GM19193 (cell line): ENCODE measurements around the gene LIN54.

Experiments
- POLR2A ChIP-seq: IDR thresholded peaks from 4 replicates; pipeline ENCODE4 v1.6.1; 2011; ENCODE audit not compliant: insufficient read depth, insufficient read length; ENCODE audit errors: extremely low read depth

The LIN54 gene

DNA sequence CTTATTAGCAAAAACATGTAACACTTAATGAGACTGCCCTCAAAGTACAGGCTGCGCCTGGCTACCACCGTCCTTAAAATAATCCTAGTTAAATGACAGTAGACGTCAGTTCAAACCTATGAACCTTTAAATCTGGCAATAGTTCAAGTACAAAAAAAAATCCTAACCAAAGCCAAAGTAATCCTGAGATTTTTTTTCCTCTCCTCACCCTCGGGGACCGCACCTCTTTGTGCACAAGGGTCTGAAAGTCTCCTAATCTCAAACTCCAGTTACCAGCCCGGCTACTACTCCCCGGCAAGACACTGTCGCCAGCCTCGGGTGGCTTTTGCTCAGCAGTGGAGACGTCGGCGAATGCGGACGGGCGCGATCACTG lies 120.1 kb downstream of the LIN54 start:
- no peak for TF ChIP-seq POLR2A

- TF ChIP-seq POLR2A: no peak
Measured at GRCh38 chr4:82889287-82889686, 121.3 kb downstream of the LIN54 start.

DNA sequence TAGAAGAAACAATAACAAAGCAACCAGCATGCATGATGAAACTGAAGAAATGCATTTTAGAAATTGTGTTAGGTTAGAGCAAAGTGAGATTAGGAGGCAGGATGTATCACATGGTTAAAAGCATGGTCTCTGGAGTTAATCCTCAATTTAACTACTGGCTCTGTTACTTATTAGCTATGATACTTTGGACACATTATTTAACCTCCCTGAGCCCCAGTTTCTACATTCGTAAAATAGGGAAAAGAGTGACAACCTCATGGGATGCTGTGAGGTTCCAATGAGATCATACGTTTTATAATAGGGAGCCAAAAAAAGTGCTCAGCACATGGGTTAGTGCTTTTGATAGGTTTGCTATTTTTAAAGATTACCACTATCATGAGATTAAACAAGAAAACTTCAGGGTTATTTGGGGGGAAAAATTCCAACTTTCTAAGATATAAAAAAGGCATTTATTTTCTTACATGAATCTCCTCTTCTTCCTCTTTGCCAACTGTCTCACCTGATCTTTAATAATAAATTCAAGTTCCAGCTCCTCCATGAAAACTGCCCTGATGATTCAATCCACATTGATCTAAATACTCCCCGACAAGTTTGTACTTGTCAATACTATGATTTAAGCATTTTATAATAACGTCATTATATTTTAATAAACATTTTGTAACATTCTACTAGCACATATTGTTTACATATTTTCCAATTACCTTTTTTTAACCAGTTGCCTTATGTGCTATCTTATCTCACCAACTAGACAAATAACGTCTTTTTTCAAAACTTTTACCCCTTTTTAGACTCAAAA lies 124.3 kb downstream of the LIN54 start:
- TF ChIP-seq POLR2A: no peak

- no peak for TF ChIP-seq POLR2A
Measured at GRCh38 chr4:82885410-82885809, 125.2 kb downstream of the LIN54 start.
